Epidermal melanocyte (primary cell): ENCODE data around the gene PLEKHA3.

Experiments used
- DNase-seq: peaks from one replicate; pipeline ENCODE4 v3.0.0; 2011; ENCODE audit warnings: low spot score; ENCODE audit not compliant: insufficient read length

The PLEKHA3 gene

GRCh38 chr2:178478439-178479274 lies 1.6 kb upstream of the PLEKHA3 start, which contains the start of gene FKBP7:
FKBP7 (minus strand) TSS chr2:178478600; CDS start chr2:178478499, 101 bp downstream.
- peak; percentile 60 for DNase-seq

GRCh38 chr2:178479275-178479616 lies 1.0 kb upstream of the PLEKHA3 start:
- DNase-seq, result peak; percentile 15

- no peak for DNase-seq
Observed at GRCh38 chr2:178479758-178480226, 465 bp upstream of the PLEKHA3 start.

GRCh38 chr2:178482437-178482836 lies 2.2 kb downstream of the PLEKHA3 start:
- DNase-seq, result no peak

- no peak for DNase-seq
Observed at GRCh38 chr2:178484245-178485041, 4.2 kb downstream of the PLEKHA3 start.

GRCh38 chr2:178485356-178485755 lies 5.1 kb downstream of the PLEKHA3 start:
- DNase-seq, result no peak

DNA sequence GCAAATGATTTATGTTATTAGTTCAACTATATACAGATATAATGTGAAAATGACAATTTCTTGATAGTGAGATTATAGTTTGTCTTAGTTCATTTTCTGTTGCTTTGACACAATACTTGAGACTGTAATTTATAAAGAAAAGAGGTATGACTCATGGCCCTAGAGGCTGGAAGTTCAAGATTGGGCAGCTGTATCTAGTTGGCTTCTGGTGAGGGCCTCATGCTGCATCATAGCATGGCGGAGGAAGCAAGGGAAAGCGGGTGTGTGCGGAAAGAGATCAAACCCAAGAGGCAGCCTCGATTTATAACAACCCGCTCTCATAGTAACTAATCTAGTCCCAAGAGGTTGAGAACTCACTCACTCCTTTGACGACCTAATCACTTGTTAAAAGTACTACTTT lies 11.4 kb downstream of the PLEKHA3 start:
- no peak for DNase-seq

GRCh38 chr2:178496049-178496448 lies 15.8 kb downstream of the PLEKHA3 start:
- no peak for DNase-seq

DNA sequence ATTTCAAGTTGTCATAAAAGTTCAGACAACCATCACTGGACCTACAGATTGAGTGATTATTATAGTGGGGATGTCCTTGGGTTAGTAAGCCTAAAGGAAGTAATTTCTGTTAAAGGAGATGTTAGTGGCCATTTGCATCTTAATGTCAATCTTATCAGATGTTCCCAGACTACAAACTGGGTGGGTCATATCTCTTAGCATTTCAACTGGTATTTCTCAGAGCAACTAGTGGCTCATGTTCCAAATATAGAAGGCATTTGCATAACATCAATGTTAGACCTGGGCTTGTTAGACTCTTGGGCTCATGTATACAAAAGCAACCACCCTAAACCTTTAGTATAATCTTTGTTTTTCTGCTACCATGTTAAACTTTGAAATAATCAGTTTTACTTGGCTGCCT lies 17.9 kb downstream of the PLEKHA3 start:
- DNase-seq, result no peak

DNA sequence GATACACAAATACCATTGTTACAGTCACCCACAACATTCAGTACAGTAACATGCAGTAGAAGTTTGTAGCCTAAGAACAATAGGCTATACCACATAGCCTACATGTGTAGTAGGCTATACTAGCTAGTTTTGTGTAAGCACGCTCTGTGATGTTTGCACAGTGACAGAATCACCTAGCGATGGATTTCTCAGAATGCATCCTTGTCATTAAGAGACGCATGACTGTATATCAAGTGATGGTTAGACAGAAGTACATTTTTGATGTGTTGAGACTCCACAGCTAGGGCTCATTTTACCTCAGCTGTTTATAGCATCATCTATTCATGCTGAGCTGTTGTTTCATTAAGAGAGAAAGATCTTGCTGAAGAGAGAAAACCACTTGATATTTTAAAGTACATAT lies 19.4 kb downstream of the PLEKHA3 start:
- DNase-seq, result no peak

GRCh38 chr2:178502751-178503150 lies 22.5 kb downstream of the PLEKHA3 start:
- DNase-seq, result no peak

DNA sequence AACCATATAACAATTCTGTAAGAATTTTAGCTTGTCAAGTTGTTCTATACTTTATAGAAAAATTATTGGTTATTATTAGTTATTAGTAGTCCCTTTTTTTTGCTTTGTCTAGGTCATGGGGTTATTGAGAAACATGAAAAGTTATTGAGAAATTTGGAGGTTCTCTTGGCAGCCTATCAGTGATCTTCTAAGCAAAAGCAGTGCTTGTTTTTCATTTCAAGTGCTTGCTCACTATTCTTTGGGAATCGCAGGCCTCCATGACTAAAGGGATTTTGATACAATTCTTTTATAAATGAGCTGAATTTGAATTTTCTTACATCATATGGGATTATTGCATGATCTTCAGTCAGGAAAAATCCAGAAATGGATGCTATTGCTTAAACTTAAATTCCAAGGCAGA lies 25.8 kb downstream of the PLEKHA3 start:
- DNase-seq, result no peak

DNA sequence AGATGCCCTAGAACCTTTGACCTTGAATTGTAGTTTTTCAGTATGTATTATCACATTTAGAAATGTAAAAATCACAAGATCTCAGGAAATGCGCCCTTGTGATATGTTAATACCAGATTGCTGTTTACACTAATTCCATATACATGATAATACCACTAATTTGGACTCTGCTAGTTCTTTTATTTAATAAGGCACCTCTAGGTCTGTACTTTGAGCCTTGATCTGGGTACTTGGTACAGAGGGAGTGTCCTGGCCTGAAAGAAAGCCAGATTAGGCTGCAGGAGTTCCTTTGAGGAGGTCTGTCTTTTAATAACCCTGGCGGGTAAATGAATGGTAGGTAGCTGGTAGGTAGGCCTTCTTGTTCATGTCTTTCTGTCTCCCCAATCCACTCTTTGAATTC lies 26.3 kb downstream of the PLEKHA3 start:
- DNase-seq, result no peak

- DNase-seq, result no peak
Observed at GRCh38 chr2:178506949-178507348, 26.7 kb downstream of the PLEKHA3 start.

DNA sequence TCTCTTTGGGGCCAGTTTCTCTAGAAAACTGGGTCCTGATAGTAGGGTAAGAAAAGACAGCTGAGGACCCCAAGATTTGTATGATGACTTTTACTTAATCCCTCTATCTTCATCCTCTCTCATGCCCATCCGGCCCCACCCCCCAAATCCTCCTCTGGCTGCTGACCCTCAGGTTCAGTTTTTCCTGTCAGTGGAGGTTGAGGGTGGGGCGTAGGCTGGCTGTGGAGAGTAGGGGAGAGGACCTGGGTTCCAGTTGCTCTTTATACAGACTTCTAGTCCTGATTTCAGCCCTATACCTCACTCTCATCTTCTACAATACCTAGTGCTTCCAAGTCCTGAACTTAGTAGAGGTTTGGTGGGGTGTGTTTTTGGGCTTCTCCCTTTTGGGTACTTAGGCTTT lies 28.4 kb downstream of the PLEKHA3 start:
- no peak for DNase-seq

GRCh38 chr2:178510384-178510783 lies 30.1 kb downstream of the PLEKHA3 start:
- DNase-seq, result no peak

GRCh38 chr2:178512484-178512883 lies 32.2 kb downstream of the PLEKHA3 start:
- no peak for DNase-seq

- no peak for DNase-seq
Observed at GRCh38 chr2:178513876-178514275, 33.6 kb downstream of the PLEKHA3 start.

DNA sequence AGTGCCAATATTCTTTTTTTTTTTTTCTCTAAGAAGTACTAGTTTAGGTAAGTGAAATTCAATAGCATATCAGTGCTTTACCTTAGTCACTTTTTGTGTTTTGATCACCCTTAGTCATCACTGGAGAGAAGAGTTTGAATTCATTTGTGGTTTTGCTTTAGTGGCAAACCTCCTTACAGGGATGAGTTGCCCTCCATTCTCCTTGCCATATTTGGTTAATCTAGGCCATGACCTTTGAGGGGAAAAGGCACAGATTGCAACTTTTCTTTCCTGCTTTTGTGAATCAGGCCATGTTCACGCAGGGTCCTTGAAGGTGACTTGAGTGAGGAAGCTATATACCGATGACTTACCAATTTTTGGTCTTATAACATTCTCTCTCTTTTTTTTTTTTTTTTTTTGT lies 34.4 kb downstream of the PLEKHA3 start:
- no peak for DNase-seq

GRCh38 chr2:178517496-178517895 lies 37.2 kb downstream of the PLEKHA3 start:
- DNase-seq, result no peak

DNA sequence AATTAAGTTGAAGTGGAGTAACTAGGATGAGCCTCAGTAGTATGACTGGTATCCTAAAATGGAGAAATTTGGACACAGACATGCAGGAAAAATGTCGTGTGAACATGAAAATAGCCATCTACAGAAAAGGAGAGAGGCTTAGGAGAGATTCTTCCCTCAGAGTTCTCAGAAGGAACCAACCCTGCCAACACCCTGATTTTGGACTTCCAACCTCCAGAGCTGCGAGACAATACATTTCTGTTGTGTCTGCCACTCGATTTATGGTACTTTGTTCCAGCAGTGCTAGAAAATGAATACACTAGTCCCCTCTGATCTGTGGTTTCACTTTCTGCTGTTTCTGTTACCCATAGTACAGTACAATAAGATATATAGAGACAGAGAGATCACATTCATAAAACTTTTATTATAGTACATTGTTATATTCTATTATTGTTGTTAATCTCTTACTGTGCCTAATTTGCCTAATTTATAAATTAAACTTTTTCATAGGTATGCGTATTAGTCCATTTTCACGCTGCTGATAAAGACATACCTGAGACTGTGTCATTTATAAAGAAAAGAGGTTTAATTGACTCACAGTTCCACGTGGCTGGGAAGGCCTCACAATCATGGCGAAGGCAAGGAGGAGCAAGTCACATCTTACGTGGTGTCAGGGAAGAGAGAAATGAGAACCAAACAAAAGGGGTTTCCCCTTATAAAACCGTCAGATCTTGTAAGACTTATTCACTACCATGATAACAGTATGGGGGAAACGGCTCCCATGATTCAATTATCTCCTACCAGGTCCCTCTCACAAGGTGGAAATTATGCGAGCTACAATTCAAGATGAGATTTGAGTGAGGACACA lies 41.3 kb downstream of the PLEKHA3 start:
- DNase-seq, result no peak
